T follicular helper cell (primary cell): ENCODE results near the gene KLHL6.

Experiments
- DNase-seq: peaks from one replicate; pipeline ENCODE4 v3.0.0-alpha.2; 2020; ENCODE audit warnings: low read depth

The KLHL6 gene

GRCh38 chr3:183564046-183564445 lies 8.5 kb upstream of the KLHL6 start:
- DNase-seq = no peak

- DNase-seq = no peak
These were observed 8.0 kb upstream of the KLHL6 start for GRCh38 chr3:183563536-183563874.

GRCh38 chr3:183560607-183561006 lies 5.1 kb upstream of the KLHL6 start:
- no peak for DNase-seq

- DNase-seq = no peak
These were observed 3.0 kb upstream of the KLHL6 start for GRCh38 chr3:183558495-183558894.

- DNase-seq = no peak
These were observed 1.2 kb upstream of the KLHL6 start for GRCh38 chr3:183556722-183557121.

GRCh38 chr3:183554377-183554776 lies 1.1 kb downstream of the KLHL6 start:
- no peak for DNase-seq

GRCh38 chr3:183553334-183554026 lies 2.0 kb downstream of the KLHL6 start:
- no peak for DNase-seq

GRCh38 chr3:183551930-183552329 lies 3.6 kb downstream of the KLHL6 start:
- no peak for DNase-seq

GRCh38 chr3:183548262-183548769 lies 7.2 kb downstream of the KLHL6 start:
- DNase-seq = no peak

GRCh38 chr3:183546625-183547024 lies 8.9 kb downstream of the KLHL6 start:
- DNase-seq = no peak

- no peak for DNase-seq
These were observed 9.8 kb downstream of the KLHL6 start for GRCh38 chr3:183545708-183546107.

- no peak for DNase-seq
These were observed 13.2 kb downstream of the KLHL6 start for GRCh38 chr3:183542355-183542754.

GRCh38 chr3:183541738-183542137 lies 13.8 kb downstream of the KLHL6 start:
- DNase-seq = no peak

- no peak for DNase-seq
These were observed 14.3 kb downstream of the KLHL6 start for GRCh38 chr3:183541235-183541655.

GRCh38 chr3:183540501-183541234 lies 14.8 kb downstream of the KLHL6 start:
- no peak for DNase-seq

- no peak for DNase-seq
These were observed 15.7 kb downstream of the KLHL6 start for GRCh38 chr3:183539811-183540210.

GRCh38 chr3:183538486-183538885 lies 17.0 kb downstream of the KLHL6 start:
- no peak for DNase-seq

GRCh38 chr3:183537295-183537730 lies 18.2 kb downstream of the KLHL6 start:
- no peak for DNase-seq

- DNase-seq = no peak
These were observed 19.1 kb downstream of the KLHL6 start for GRCh38 chr3:183536238-183536880.

GRCh38 chr3:183534249-183534648 lies 21.3 kb downstream of the KLHL6 start:
- no peak for DNase-seq

GRCh38 chr3:183533412-183534132 lies 21.9 kb downstream of the KLHL6 start:
- no peak for DNase-seq
